Measurements from ENCODE around the gene HCN2.

HCN2 gene

DNA sequence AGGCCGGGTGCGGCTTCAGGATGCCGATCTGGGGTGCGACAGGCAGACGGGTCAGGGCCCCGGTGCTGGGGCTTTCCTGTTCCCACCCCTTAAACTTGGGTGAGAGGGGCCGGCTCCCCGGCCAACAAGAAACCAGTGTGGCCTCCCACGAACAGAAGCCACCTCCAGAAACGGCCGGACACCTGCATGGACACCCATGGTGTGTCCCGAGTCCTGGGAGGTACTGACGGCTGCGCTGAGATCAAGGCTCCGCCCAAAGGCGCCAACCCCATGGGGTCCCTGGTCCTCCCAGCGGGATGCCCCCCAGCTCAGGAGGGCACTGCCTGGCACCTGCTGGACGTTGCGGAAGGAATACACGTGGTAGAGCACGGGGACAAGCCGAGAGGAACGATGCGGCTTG, 32.1 kb downstream of the HCN2 start:
- no peak for TF ChIP-seq CTCF (IDR thresholded peaks at IDR 0.05; ENCODE audit: poor library complexity, severe bottlenecking)
- Histone ChIP-seq H3K4me1 (ENCODE audit: insufficient read depth, poor library complexity, severe bottlenecking) (no peaks in the 10 kb centered on the region), H3K27ac (ENCODE audit: poor library complexity, severe bottlenecking) (no peak overlapping the region), H3K9me3 (ENCODE audit: severe bottlenecking) (no peaks in the 10 kb centered on the region), H3K36me3 (ENCODE audit: low read depth) (peaks cover 17% of the 10 kb centered on the region), H3K4me3 (ENCODE audit: severe bottlenecking) (no peak overlapping the region), H3K27me3 (ENCODE audit: insufficient read depth, poor library complexity, severe bottlenecking) (no peaks in the 10 kb centered on the region)
- DNase-seq (ENCODE audit: low spot score) (no peak), ATAC-seq (ENCODE audit: low read depth) (no peak)

DNA sequence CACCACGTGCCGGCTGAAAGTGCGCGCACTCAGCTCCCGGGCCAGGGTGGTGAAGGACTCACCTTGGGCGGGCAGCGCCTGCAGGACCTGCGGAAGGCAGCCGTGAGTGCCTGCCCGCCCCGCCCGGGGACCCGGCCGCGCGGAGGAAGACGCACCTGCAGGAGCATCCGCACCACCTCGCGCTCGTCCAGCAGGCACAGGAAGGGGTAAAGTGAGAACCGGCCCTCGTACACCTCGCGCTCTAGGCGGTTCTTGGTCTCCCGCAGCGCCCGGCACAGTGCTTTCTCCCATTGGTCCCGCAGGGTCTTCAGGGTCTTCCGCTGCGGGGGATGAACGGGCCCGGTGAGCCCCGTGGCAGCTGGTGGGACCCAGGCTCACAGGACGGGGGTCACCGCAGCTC, 33.0 kb downstream of the HCN2 start:
- no peak for DNase-seq (ENCODE audit: low spot score)
- H3K27ac ChIP-seq (ENCODE audit: poor library complexity, severe bottlenecking), result no peak overlapping the region
- H3K36me3 ChIP-seq (ENCODE audit: low read depth), result peaks cover 17% of the 10 kb centered on the region
- ATAC-seq (ENCODE audit: low read depth), result no peak
- H3K4me3 ChIP-seq (ENCODE audit: severe bottlenecking), result no peak overlapping the region
- H3K4me1 ChIP-seq (ENCODE audit: insufficient read depth, poor library complexity, severe bottlenecking), result no peaks in the 10 kb centered on the region
- no peak for TF ChIP-seq CTCF (IDR thresholded peaks at IDR 0.05; ENCODE audit: poor library complexity, severe bottlenecking)
- H3K27me3 ChIP-seq (ENCODE audit: insufficient read depth, poor library complexity, severe bottlenecking), result no peaks in the 10 kb centered on the region
- no peaks in the 10 kb centered on the region for H3K9me3 ChIP-seq (ENCODE audit: severe bottlenecking)

- Histone ChIP-seq H3K4me1 (ENCODE audit: insufficient read depth, poor library complexity, severe bottlenecking) (no peaks in the 10 kb centered on the region), H3K27me3 (ENCODE audit: insufficient read depth, poor library complexity, severe bottlenecking) (no peaks in the 10 kb centered on the region), H3K4me3 (ENCODE audit: severe bottlenecking) (no peak overlapping the region), H3K9me3 (ENCODE audit: severe bottlenecking) (no peaks in the 10 kb centered on the region), H3K27ac (ENCODE audit: poor library complexity, severe bottlenecking) (no peak overlapping the region), H3K36me3 (ENCODE audit: low read depth) (peaks cover 22% of the 10 kb centered on the region)
- DNase-seq (ENCODE audit: low spot score) (no peak), ATAC-seq (ENCODE audit: low read depth) (no peak)
- TF ChIP-seq CTCF (IDR thresholded peaks at IDR 0.05; ENCODE audit: poor library complexity, severe bottlenecking), result no peak
These were observed 33.7 kb downstream of the HCN2 start for GRCh38 chr19:623175-623916.

DNA sequence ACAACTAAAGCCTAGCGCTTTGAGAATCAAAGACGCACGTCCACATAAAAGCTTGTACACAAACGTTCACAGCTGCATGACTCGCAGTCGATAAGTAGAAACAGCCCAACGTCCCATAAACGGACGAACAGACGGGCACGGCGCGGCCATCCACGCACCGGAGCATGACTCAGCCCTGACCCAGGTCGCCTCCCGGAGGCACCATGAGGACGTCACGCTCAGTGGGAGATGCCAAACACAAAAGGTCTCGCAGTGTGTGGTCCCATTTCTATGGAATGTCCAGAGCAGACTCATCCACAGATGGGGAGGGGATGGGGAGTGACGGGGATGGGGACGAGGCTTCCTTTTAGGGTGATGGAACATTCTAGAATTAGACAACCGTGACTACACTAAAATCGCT, 34.3 kb downstream of the HCN2 start:
- TF ChIP-seq CTCF (IDR thresholded peaks at IDR 0.05; ENCODE audit: poor library complexity, severe bottlenecking), result no peak
- Histone ChIP-seq H3K27ac (ENCODE audit: poor library complexity, severe bottlenecking) (no peak overlapping the region), H3K4me1 (ENCODE audit: insufficient read depth, poor library complexity, severe bottlenecking) (no peaks in the 10 kb centered on the region), H3K4me3 (ENCODE audit: severe bottlenecking) (no peak overlapping the region), H3K27me3 (ENCODE audit: insufficient read depth, poor library complexity, severe bottlenecking) (no peaks in the 10 kb centered on the region), H3K36me3 (ENCODE audit: low read depth) (peaks cover 28% of the 10 kb centered on the region), H3K9me3 (ENCODE audit: severe bottlenecking) (no peaks in the 10 kb centered on the region)
- ATAC-seq (ENCODE audit: low read depth) (0 out of 3 replicates have a peak, but pooled peaks have one; percentile 14), DNase-seq (ENCODE audit: low spot score) (no peak)

DNA sequence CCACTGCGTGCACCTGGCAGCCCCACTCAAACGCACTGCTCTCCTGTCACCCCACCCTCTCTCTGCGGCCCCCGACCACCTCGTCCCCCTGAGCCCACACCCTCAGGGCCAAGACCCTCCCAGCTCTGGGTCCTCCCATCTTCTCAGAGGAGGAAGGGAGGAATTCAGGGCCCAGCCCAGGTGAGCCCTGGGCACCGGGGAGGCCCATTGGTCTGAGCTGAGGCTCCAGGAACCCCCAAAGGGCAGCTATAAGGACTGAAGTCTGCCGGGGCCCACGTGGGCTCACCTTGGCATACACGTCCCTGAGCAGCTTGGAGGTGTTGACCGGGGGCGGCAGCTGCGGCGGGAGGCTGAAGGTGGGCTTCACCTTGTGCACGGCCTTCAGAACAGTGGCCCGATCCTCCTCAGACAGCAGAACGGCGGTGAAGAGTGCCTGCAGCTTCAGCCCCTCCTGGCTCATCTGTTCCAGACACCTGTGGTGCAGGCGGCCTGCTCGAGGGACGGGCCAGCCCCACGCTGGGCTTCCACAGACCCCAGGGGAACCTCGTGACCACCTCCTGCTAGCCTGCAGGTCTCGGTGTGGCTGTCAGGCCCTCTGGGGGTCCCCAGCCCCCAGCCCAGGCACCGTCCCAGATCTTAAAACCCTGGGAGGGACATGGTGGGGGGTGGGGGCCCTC, 34.9 kb downstream of the HCN2 start:
- no peak for TF ChIP-seq CTCF (IDR thresholded peaks at IDR 0.05; ENCODE audit: poor library complexity, severe bottlenecking)
- no peaks in the 10 kb centered on the region for H3K9me3 ChIP-seq (ENCODE audit: severe bottlenecking)
- no peak for DNase-seq (ENCODE audit: low spot score)
- no peaks in the 10 kb centered on the region for H3K4me1 ChIP-seq (ENCODE audit: insufficient read depth, poor library complexity, severe bottlenecking)
- ATAC-seq (ENCODE audit: low read depth), result no peak
- H3K27ac ChIP-seq (ENCODE audit: poor library complexity, severe bottlenecking), result no peak overlapping the region
- H3K4me3 ChIP-seq (ENCODE audit: severe bottlenecking), result no peak overlapping the region
- H3K27me3 ChIP-seq (ENCODE audit: insufficient read depth, poor library complexity, severe bottlenecking), result no peaks in the 10 kb centered on the region
- H3K36me3 ChIP-seq (ENCODE audit: low read depth), result peaks cover 32% of the 10 kb centered on the region

Measured in RWPE2 (cell line).